ENCODE measurements around the gene PSAT1. TPM values are rescaled to one million over a fixed set of nuclear protein-coding genes. Genes with fewer than 3 reads are reported as not detected.

The PSAT1 gene
- total RNA-seq, 1 experiment from 2014 or later, result 69.5 TPM

GRCh38 chr9:78269784-78270183 lies 27.1 kb upstream of the PSAT1 start:
- intact Hi-C loops (cut with micrococcal nuclease; ENCODE audit: unreplicated experiment), result no loop called here
- no peak overlapping the region for H3K4me3 Mint-ChIP-seq (ENCODE audit: low read depth, unreplicated experiment)
- BruUV-seq (replicated peaks), result no TSS peak
- no peaks in the 10 kb centered on the region for H3K27me3 Mint-ChIP-seq (ENCODE audit: unreplicated experiment)
- CTCF ChIA-PET, result no interaction called here
- DNase-seq, result no peak
- H3K27ac Mint-ChIP-seq (ENCODE audit: unreplicated experiment), result no peak overlapping the region
- no peaks in the 10 kb centered on the region for H3K9me3 Mint-ChIP-seq (ENCODE audit: low read depth, unreplicated experiment)
- peaks cover 5% of the 10 kb centered on the region for H3K36me3 Mint-ChIP-seq (ENCODE audit: insufficient read depth, unreplicated experiment)
- H3K4me1 Mint-ChIP-seq (ENCODE audit: low read depth, unreplicated experiment), result no peaks in the 10 kb centered on the region
- no peak for TF ChIP-seq CTCF (IDR thresholded peaks at IDR 0.05; ENCODE audit: unreplicated experiment)

DNA sequence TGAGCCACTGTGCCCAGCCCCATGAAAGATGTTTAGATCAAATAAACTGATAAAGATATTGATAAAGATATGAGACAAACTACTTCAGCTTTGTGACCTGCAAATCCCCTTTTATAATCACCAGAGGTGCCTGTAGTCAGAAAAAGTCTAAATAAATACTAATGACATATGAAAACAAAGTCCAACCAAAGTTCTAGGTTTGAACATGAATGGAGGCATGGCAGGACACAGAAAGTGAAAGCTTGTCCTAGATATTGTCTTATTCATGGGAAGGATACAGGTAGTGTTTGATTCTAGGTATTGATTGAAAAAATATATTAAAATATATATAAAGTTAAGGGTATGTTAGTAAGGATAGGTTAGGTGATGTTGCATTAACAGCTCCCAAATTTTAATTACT lies 24.6 kb upstream of the PSAT1 start:
- no peak for TF ChIP-seq CTCF (IDR thresholded peaks at IDR 0.05; ENCODE audit: unreplicated experiment)
- Mint-ChIP-seq H3K27me3 (ENCODE audit: unreplicated experiment) (no peaks in the 10 kb centered on the region), H3K4me1 (ENCODE audit: low read depth, unreplicated experiment) (no peaks in the 10 kb centered on the region), H3K36me3 (ENCODE audit: insufficient read depth, unreplicated experiment) (peaks cover 5% of the 10 kb centered on the region), H3K9me3 (ENCODE audit: low read depth, unreplicated experiment) (no peaks in the 10 kb centered on the region), H3K4me3 (ENCODE audit: low read depth, unreplicated experiment) (no peak overlapping the region), H3K27ac (ENCODE audit: unreplicated experiment) (no peak overlapping the region)
- CTCF ChIA-PET, result no interaction called here
- DNase-seq, result no peak
- intact Hi-C loops (cut with micrococcal nuclease; ENCODE audit: unreplicated experiment), result no loop called here
- no TSS peak for BruUV-seq (replicated peaks)

DNA sequence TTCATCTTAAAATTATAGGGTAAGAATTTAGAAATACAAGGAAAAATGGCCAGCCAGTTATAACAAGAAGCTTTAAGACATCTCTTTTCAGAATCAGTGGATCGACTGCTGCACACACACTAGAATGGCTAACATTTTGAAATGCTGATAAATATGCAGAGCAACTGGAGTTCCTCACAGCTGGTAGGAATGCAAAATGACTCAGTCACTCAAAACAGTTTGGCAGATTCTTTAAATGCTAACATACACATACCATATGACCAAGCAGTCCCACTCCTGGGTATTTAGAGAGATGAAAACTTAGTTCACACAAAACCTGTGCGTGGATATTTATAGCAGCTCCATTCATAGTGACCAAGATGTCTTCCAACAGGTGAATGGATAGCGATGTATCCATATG lies 23.2 kb upstream of the PSAT1 start:
- Mint-ChIP-seq H3K9me3 (ENCODE audit: low read depth, unreplicated experiment) (no peaks in the 10 kb centered on the region), H3K27me3 (ENCODE audit: unreplicated experiment) (no peaks in the 10 kb centered on the region), H3K4me3 (ENCODE audit: low read depth, unreplicated experiment) (no peak overlapping the region), H3K27ac (ENCODE audit: unreplicated experiment) (no peak overlapping the region), H3K36me3 (ENCODE audit: insufficient read depth, unreplicated experiment) (no peaks in the 10 kb centered on the region), H3K4me1 (ENCODE audit: low read depth, unreplicated experiment) (no peaks in the 10 kb centered on the region)
- no peak for TF ChIP-seq CTCF (IDR thresholded peaks at IDR 0.05; ENCODE audit: unreplicated experiment)
- intact Hi-C loops (cut with micrococcal nuclease; ENCODE audit: unreplicated experiment), result no loop called here
- no peak for DNase-seq
- CTCF ChIA-PET, result no interaction called here
- no TSS peak for BruUV-seq (replicated peaks)

DNA sequence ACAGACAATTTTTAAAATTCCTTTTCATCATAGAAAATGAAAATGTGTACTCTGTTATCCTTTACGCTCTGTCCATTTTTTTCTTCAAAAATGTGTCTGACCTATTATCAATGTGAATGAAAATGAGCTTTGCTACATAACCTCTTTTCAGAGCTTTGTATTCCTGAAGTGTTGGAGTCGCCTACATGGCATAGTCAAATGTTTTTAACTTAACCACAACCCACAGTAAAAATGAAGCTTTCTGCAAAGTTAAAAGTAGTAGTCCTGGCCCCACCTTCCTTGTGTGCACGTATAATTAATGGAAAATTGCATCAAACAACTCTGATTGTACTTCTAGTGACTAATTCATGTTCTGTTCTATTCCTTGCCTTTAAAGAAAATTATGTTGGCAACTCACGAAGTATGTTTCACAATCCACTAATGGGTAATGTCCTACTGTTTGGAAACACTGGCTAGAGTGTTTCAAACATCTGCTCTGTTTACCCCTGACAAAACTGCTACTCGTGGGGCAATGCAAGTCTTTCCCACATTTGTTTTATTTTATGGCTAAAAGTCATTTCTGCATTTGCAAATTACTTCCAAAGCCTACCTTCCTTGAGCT lies 18.6 kb upstream of the PSAT1 start:
- intact Hi-C loops (cut with micrococcal nuclease; ENCODE audit: unreplicated experiment), result no loop called here
- H3K27ac Mint-ChIP-seq (ENCODE audit: unreplicated experiment), result no peak overlapping the region
- CTCF ChIA-PET, result no interaction called here

More for the DNA sequence above, 18.6 kb upstream of the PSAT1 start:
- Mint-ChIP-seq H3K4me3 (ENCODE audit: low read depth, unreplicated experiment) (no peak overlapping the region), H3K9me3 (ENCODE audit: low read depth, unreplicated experiment) (no peaks in the 10 kb centered on the region), H3K36me3 (ENCODE audit: insufficient read depth, unreplicated experiment) (no peaks in the 10 kb centered on the region), H3K4me1 (ENCODE audit: low read depth, unreplicated experiment) (no peaks in the 10 kb centered on the region), H3K27me3 (ENCODE audit: unreplicated experiment) (no peaks in the 10 kb centered on the region)
- no TSS peak for BruUV-seq (replicated peaks)
- DNase-seq, result no peak
- no peak for TF ChIP-seq CTCF (IDR thresholded peaks at IDR 0.05; ENCODE audit: unreplicated experiment)

Measured in Calu3 (cell line).